GM12873 (cell line): ENCODE measurements around the gene RAB7B.

Source experiments
- CTCF ChIP-seq: IDR thresholded peaks from 2 replicates; pipeline ENCODE4 v1.5.1; 2012; ENCODE audit warnings: low read depth, mild to moderate bottlenecking, moderate library complexity, low read length, control low read depth; ENCODE audit not compliant: insufficient read depth; ENCODE audit errors: missing control alignments

Gene RAB7B

GRCh38 chr1:206040328-206040727 lies 37.1 kb upstream of the RAB7B start:
- TF ChIP-seq CTCF, result no peak

GRCh38 chr1:206039046-206039973 lies 36.1 kb upstream of the RAB7B start:
- TF ChIP-seq CTCF, result no peak

- no peak for TF ChIP-seq CTCF
Measured at GRCh38 chr1:206037581-206037980, 34.4 kb upstream of the RAB7B start.

GRCh38 chr1:206036663-206037455 lies 33.7 kb upstream of the RAB7B start:
- no peak for TF ChIP-seq CTCF

GRCh38 chr1:206035027-206035426 lies 31.8 kb upstream of the RAB7B start:
- TF ChIP-seq CTCF, result no peak

- no peak for TF ChIP-seq CTCF
Measured at GRCh38 chr1:206032380-206033140, 29.4 kb upstream of the RAB7B start.
